ENCODE data around the gene C11orf42. TPM values are rescaled to one million over a fixed set of nuclear protein-coding genes. Genes with fewer than 3 reads are reported as not detected.

The C11orf42 gene, protein sequence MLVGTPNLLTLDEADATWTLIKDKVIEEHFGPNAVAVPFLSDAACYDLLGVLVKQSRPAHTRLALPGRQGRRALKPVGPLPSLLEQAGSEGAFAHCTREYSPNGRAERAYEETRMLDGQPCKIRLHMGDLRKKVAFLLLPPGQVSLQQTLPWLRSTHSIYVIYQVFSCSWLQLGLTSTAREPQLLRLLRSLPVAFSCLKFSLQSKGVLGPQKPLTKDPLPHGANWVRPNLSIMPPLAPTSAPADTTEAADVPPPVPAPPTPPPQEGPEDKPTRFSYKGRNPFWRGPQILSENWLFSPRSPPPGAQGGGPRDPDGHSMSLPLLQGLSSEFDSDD
- total RNA-seq, result not detected in 2 replicates

DNA sequence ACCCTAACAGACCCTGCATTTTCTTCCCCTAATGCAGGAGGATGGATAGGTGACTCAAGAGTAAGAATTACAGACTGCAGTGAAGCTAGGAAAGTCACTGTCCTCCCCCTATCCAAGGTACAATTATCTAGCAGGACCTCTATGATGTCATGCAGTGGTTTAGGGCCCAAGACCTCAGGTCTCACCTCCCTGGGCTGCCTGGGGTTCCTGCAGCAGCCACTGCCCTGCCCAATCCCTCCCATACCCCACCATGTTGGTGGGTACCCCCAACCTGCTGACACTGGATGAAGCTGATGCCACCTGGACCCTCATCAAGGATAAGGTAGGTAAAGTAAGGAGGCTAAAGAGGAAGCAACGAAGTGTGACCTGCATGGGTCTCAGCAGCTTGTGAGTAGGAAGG lies at the start of gene C11orf42:
C11orf42 (plus strand) TSS at position 192 of the 400 bp plus-strand sequence; CDS start at position 251, 59 bp downstream.

DNA sequence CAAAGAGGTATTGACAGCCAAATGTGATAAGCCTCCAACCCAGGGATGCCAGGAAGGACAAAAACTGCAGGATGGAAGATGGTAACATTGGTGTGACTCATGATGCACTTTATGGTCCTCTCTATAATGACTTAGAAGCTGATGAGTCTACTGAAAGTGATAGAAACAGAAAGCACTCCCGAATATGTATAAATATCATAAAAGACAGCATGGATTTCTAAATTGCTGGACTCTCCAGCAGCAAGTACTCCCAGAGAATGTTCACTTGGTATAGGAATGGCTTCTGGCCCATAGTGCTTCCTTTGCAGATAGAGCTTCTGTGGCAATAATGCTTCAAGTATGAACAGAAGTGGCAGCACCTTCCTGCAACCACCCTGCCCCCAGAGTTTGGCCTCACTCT lies 35.1 kb upstream of the C11orf42 start, which contains the start of gene OR52B2:
OR52B2 (minus strand) TSS at position 101 of the 400 bp plus-strand sequence; CDS start at position 101, 0 bp downstream.

DNA sequence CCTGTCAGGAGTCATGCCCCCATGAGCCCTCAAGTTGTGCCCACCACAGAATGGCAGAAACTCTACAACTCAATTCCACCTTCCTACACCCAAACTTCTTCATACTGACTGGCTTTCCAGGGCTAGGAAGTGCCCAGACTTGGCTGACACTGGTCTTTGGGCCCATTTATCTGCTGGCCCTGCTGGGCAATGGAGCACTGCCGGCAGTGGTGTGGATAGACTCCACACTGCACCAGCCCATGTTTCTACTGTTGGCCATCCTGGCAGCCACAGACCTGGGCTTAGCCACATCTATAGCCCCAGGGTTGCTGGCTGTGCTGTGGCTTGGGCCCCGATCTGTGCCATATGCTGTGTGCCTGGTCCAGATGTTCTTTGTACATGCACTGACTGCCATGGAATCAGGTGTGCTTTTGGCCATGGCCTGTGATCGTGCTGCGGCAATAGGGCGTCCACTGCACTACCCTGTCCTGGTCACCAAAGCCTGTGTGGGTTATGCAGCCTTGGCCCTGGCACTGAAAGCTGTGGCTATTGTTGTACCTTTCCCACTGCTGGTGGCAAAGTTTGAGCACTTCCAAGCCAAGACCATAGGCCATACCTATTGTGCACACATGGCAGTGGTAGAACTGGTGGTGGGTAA lies 6.1 kb upstream of the C11orf42 start, which contains the start of gene OR52W1:
OR52W1 (plus strand) TSS at position 51 of the 637 bp plus-strand sequence; CDS start at position 51, 0 bp downstream.

DNA sequence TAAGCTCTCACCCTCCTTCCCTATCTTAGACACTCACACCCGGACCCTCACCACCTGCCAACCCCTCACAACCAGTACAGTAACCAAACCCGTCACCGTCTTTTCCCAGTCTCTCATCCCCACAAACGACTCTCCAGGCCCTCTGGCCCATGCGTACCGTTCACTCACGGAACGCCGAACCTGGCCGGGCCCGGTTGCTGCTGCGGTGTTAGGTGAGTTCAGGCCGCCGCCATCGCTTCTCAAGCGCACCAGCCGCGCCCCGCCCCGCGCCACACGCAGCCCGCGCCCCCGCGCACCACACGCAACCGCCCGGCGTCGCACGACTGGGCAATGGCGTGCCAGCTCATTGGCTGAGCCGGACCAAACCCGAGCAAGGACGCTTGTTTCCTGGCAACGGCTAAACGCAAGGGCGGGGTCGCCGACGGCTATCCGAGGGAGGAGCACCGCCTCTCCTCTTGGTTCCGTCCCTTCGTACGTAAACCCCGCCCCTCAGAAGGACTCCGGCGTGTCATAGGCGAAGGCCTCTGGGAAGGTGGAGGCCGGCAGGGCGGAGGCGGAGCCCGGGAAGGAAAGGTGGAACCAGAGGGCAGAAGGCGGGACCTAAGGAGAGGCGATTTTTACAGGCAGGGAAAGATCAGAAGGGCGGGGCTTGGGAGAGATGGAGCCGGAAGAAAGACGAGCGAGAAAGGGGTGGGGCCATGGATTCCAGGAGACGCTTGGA lies 29.2 kb downstream of the C11orf42 start, which contains the start of gene FHIP1B:
FHIP1B (minus strand) TSS at position 250 of the 721 bp plus-strand sequence. CDS start 10,120 bp downstream, outside the sequence.

DNA sequence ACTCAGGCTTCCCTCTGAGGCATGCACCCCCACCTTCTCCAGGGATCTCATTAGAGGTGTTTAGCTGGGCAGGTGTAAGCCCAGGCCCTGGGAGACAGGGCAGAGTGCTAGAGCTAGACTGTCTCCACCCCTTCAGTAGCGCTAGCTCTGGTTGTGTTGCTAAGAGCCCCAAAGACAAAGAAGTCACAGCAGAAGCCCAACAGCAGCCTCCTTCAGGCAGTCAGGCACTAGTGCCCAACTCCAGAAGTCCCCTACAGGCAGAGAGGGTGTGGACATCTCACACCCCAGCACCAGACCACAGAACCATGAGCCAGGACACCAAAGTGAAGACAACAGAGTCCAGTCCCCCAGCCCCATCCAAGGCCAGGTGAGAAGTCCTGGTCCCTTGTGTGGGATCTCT lies 33.5 kb downstream of the C11orf42 start, which contains the start of gene CNGA4:
CNGA4 (plus strand) TSS at position 188 of the 400 bp plus-strand sequence; CDS start at position 306, 118 bp downstream.

Other genes with a start within 250 kb of the C11orf42 start
- gene OR56A5, start 237.1 kb upstream of the C11orf42 start, total RNA-seq, result not detected in 2 replicates
- gene OR52L1, start 218.6 kb upstream of the C11orf42 start, total RNA-seq, result not detected in 2 replicates
- gene OR56A4, start 198.6 kb upstream of the C11orf42 start, total RNA-seq, result not detected in 2 replicates
- not detected in 2 replicates for gene OR56A1, start 174.8 kb upstream of the C11orf42 start, total RNA-seq
- not detected in 2 replicates for gene OR56B4, start 97.9 kb upstream of the C11orf42 start, total RNA-seq
- gene OR52B2, start 35.2 kb upstream of the C11orf42 start, total RNA-seq, result under 0.01 TPM in 1 of 2 replicates, not detected in the other
- gene OR52W1, start 6.3 kb upstream of the C11orf42 start, total RNA-seq, result not detected in 2 replicates
- gene FHIP1B, start 29.1 kb downstream of the C11orf42 start, total RNA-seq, result 22.0 and 25.4 TPM in 2 replicates
- gene CNGA4, start 33.5 kb downstream of the C11orf42 start, total RNA-seq, result 0.39 TPM in 1 of 2 replicates, not detected in the other
- not detected in 2 replicates for gene CCKBR, start 54.3 kb downstream of the C11orf42 start, total RNA-seq
- 218 and 571 TPM in 2 replicates for gene CAVIN3, start 114.9 kb downstream of the C11orf42 start, total RNA-seq
- 39.7 and 60.2 TPM in 2 replicates for gene SMPD1, start 184.9 kb downstream of the C11orf42 start, total RNA-seq
- 42.0 and 44.8 TPM in 2 replicates for gene APBB1, start 213.5 kb downstream of the C11orf42 start, total RNA-seq
- 0.87 and 2.4 TPM in 2 replicates for gene HPX, start 235.4 kb downstream of the C11orf42 start, total RNA-seq